H1 (cell line): ENCODE measurements around the gene KDM1A. TPM values are rescaled to one million over a fixed set of nuclear protein-coding genes. Genes with fewer than 3 reads are reported as not detected.
A peak's percentile ranks its signal among the peaks of the same experiment; 100 is the strongest.

Experiments used
- BACH1 ChIP-seq: IDR thresholded peaks from 2 replicates; pipeline ENCODE4 v1.6.1; 2012; ENCODE audit warnings: low read length, improper control_type of control experiment
- CTCF ChIP-seq, 3 experiments: IDR thresholded peaks; 1 replicate in 2 of 3; 2 replicates in 1 of 3; pipeline versions ENCODE4 v1.5.1 to v1.6.1; 2011; ENCODE audit warnings: low read length in 3 of 3, mild to moderate bottlenecking in 3 of 3, inconsistent platforms in 2 of 3, low read depth in 1 of 3, moderate library complexity in 1 of 3; ENCODE audit not compliant: insufficient read depth in 1 of 3; ENCODE audit errors: control extremely low read depth in 1 of 3
- GABPA ChIP-seq: IDR thresholded peaks from 2 replicates; pipeline ENCODE4 v1.6.1; 2011; ENCODE audit warnings: mild to moderate bottlenecking, low read length, moderate library complexity, borderline replicate concordance; ENCODE audit not compliant: insufficient read depth
- POLR2A ChIP-seq, 2 experiments: IDR thresholded peaks; 1 replicate in 1 of 2; 2 replicates in 1 of 2; pipeline ENCODE4 v1.6.1; 2011; ENCODE audit warnings: low read depth in 2 of 2, low read length in 2 of 2, mild to moderate bottlenecking in 2 of 2; ENCODE audit errors: control extremely low read depth in 1 of 2
- RAD21 ChIP-seq, 2 experiments: IDR thresholded peaks in 1 of 2; conservative IDR thresholded peaks in 1 of 2; 2 replicates each; pipeline ENCODE4 v1.6.1; 2011; ENCODE audit warnings: low read depth in 2 of 2, low read length in 2 of 2, improper control_type of control experiment in 1 of 2, inconsistent platforms in 1 of 2, mild to moderate bottlenecking in 1 of 2, moderate library complexity in 1 of 2
- RFX5 ChIP-seq: IDR thresholded peaks from 2 replicates; pipeline ENCODE4 v1.6.1; 2011; ENCODE audit warnings: low read depth, low read length, improper control_type of control experiment, borderline replicate concordance
- SP1 ChIP-seq: IDR thresholded peaks from 2 replicates; pipeline ENCODE4 v1.6.1; 2011; ENCODE audit warnings: low read depth, low read length
- SP2 ChIP-seq: IDR thresholded peaks from 2 replicates; pipeline ENCODE4 v1.6.1; 2012; ENCODE audit warnings: mild to moderate bottlenecking, low read length, inconsistent platforms
- TBP ChIP-seq: IDR thresholded peaks from 2 replicates; pipeline ENCODE4 v1.6.1; 2011; ENCODE audit warnings: low read depth, low read length, improper control_type of control experiment
- TCF12 ChIP-seq: IDR thresholded peaks from 2 replicates; pipeline ENCODE4 v1.6.1; 2011; ENCODE audit warnings: low read depth, mild to moderate bottlenecking, low read length
- YY1 ChIP-seq: IDR thresholded peaks from 2 replicates; pipeline ENCODE4 v1.6.1; 2011; ENCODE audit warnings: low read depth, mild to moderate bottlenecking, low read length
- polyA plus RNA-seq, 7 experiments: library from polyadenylated mRNA; depleted of rRNA in 3 of 7; stranded (reverse) in 5 of 7; unstranded in 2 of 7; fragments of >200 nt in 5 of 7; fragments of 200-250 nt in 2 of 7; gene quantifications; 1 replicate in 5 of 7; 2 replicates in 1 of 7; 4 replicates in 1 of 7; pipeline versions ENCODE4 v1.2.1 to v1.2.3, GENCODE V29; 2011 to 2013; ENCODE audit warnings: missing spikeins in 2 of 7, mixed read lengths in 2 of 7
- total RNA-seq: library from RNA; stranded (reverse); fragmentation: NEBNext Ultra II Directional; extraction: Animal tissue kit (Norgen Biotek cat#: 25700); gene quantifications from 2 replicates; pipeline ENCODE4 v1.2.1, GENCODE V29; 2021

Gene KDM1A
- total and polyA plus RNA-seq, 2 of the 8 experiments (the other 6 are each of a cell fraction or from before 2014, with no cell fraction given): 216 to 275 TPM

DNA sequence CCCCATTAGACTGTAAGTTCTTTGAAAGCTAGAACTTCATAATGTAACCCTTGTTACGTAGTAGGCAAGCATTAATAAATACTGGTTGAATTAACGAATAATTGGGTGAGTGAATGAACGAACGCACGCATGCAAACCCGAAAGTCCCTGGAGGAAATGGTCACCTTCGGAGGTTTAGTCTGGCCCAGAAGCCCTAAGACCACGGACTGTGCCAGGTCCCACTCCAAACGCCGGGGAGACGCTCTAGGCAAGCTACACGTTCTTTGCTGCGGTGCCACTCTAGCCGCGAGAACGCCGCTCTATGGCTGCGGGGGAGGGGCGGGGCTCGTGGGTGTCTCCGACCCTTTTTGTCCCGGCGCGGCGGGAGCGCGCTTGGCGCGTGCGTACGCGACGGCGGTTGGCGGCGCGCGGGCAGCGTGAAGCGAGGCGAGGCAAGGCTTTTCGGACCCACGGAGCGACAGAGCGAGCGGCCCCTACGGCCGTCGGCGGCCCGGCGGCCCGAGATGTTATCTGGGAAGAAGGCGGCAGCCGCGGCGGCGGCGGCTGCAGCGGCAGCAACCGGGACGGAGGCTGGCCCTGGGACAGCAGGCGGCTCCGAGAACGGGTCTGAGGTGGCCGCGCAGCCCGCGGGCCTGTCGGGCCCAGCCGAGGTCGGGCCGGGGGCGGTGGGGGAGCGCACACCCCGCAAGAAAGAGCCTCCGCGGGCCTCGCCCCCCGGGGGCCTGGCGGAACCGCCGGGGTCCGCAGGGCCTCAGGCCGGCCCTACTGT, at the start of gene KDM1A (continued):
- TF ChIP-seq CTCF (IDR thresholded peaks at IDR 0.05; ENCODE audit: control extremely low read depth in 1 of 3, insufficient read depth in 1 of 3, low read depth in 1 of 3, low read length in 3 of 3): peak; percentile 13 to 27 (median 21); a peak in 3 of 4 replicates
- 0 out of 2 replicates have a peak, but pooled peaks have one; percentile 35 for TF ChIP-seq GABPA
- TF ChIP-seq SP1: peak; percentile 60; the same call in 1 of the 2 replicates
- peak; percentile 99 for TF ChIP-seq SP2
- peak; percentile 92 for TF ChIP-seq TBP
- peak; percentile 79 to 86 for TF ChIP-seq POLR2A (IDR thresholded peaks at IDR 0.05; ENCODE audit: control extremely low read depth in 1 of 2, low read depth in 2 of 2, low read length in 2 of 2)
- no peak for TF ChIP-seq TCF12
- no peak for TF ChIP-seq RFX5
- TF ChIP-seq YY1: 0 out of 2 replicates have a peak, but pooled peaks have one; percentile 69
- peak; percentile 89 for TF ChIP-seq BACH1
- peak in 1 of 2 experiments; percentile 12; a peak in 1 of 4 replicates for TF ChIP-seq RAD21 (IDR thresholded peaks at IDR 0.05 in 1 of 2, conservative IDR thresholded peaks at IDR 0.05 in 1 of 2; ENCODE audit: low read depth in 2 of 2, low read length in 2 of 2)
